GM23248 (cell line): Measurements from ENCODE around the gene OR51A7.

Source experiments
- EZH2 ChIP-seq: fragments of 200-600 bp; sonication (generic); IDR thresholded peaks from 2 replicates; pipeline ENCODE4 v1.6.1; 2018; ENCODE audit warnings: antibody characterized with exemption, mild to moderate bottlenecking; ENCODE audit not compliant: insufficient read depth, poor library complexity, severe bottlenecking
- EZH2phosphoT487 ChIP-seq: fragments of 200-600 bp; sonication (generic); IDR thresholded peaks from 2 replicates; pipeline ENCODE4 v1.6.1; 2018; ENCODE audit warnings: antibody characterized with exemption, moderate library complexity, mild to moderate bottlenecking, low read depth; ENCODE audit not compliant: insufficient read depth

GRCh38 chr11:4863876-4864275, 39.7 kb upstream of the OR51A7 start:
- TF ChIP-seq EZH2phosphoT487, result no peak
- TF ChIP-seq EZH2, result no peak
